GM21529 (cell line): ENCODE results near the gene GJD2.

Experiments
- ATAC-seq: cut with Tn5 transposase; IDR thresholded peaks from one replicate; pipeline ENCODE4 v1.9.1; 2021; ENCODE audit not compliant: unreplicated experiment

The GJD2 gene

GRCh38 chr15:34773917-34774316, 19.1 kb upstream of the GJD2 start:
- ATAC-seq = no peak

- no peak for ATAC-seq
These were observed 18.2 kb upstream of the GJD2 start for GRCh38 chr15:34773013-34773412.

- no peak for ATAC-seq
These were observed 17.5 kb upstream of the GJD2 start for GRCh38 chr15:34772312-34772711.

- ATAC-seq = no peak
These were observed 14.9 kb upstream of the GJD2 start for GRCh38 chr15:34769711-34770110.

- no peak for ATAC-seq
These were observed 13.7 kb upstream of the GJD2 start for GRCh38 chr15:34768530-34768929.

GRCh38 chr15:34765741-34766140, 10.9 kb upstream of the GJD2 start:
- no peak for ATAC-seq

- ATAC-seq = no peak
These were observed 6.1 kb upstream of the GJD2 start for GRCh38 chr15:34760909-34761308.

- no peak for ATAC-seq
These were observed 5.2 kb upstream of the GJD2 start for GRCh38 chr15:34759992-34760391.

GRCh38 chr15:34759347-34759746, 4.5 kb upstream of the GJD2 start:
- no peak for ATAC-seq

- no peak for ATAC-seq
These were observed 2.5 kb upstream of the GJD2 start for GRCh38 chr15:34757262-34757661.

- ATAC-seq = no peak
These were observed 598 bp upstream of the GJD2 start for GRCh38 chr15:34755419-34755773.

- no peak for ATAC-seq
These were observed 612 bp downstream of the GJD2 start for GRCh38 chr15:34754171-34754601.

GRCh38 chr15:34753236-34753894, 1.4 kb downstream of the GJD2 start:
- ATAC-seq = no peak

GRCh38 chr15:34749691-34750090, 5.1 kb downstream of the GJD2 start:
- ATAC-seq = no peak

- no peak for ATAC-seq
These were observed 15.5 kb downstream of the GJD2 start for GRCh38 chr15:34739346-34739745.

- no peak for ATAC-seq
These were observed 16.8 kb downstream of the GJD2 start for GRCh38 chr15:34738002-34738401.

- ATAC-seq = no peak
These were observed 17.3 kb downstream of the GJD2 start for GRCh38 chr15:34737477-34737876.

- no peak for ATAC-seq
These were observed 20.5 kb downstream of the GJD2 start for GRCh38 chr15:34734303-34734702.

GRCh38 chr15:34733621-34734020, 21.2 kb downstream of the GJD2 start:
- no peak for ATAC-seq

GRCh38 chr15:34732430-34732829, 22.4 kb downstream of the GJD2 start:
- no peak for ATAC-seq

GRCh38 chr15:34730701-34731100, 24.1 kb downstream of the GJD2 start:
- no peak for ATAC-seq

- ATAC-seq = no peak
These were observed 24.9 kb downstream of the GJD2 start for GRCh38 chr15:34729886-34730285.

- no peak for ATAC-seq
These were observed 25.7 kb downstream of the GJD2 start for GRCh38 chr15:34729056-34729455.
